Measurements from ENCODE around the gene FOXP2. TPM values are rescaled to one million over a fixed set of nuclear protein-coding genes. Genes with fewer than 3 reads are reported as not detected.
"Not testable (repeated sequence)": the region's sequence is repeated elsewhere in the genome, so short reads cannot be mapped to it uniquely, and the experiment has no call there.

Gene FOXP2
- total RNA-seq, 1 donor: 5.8 TPM

- H3K27me3 ChIP-seq (ENCODE audit: insufficient read depth, low read length): no peaks in the 10 kb centered on the region
- H3K36me3 ChIP-seq (ENCODE audit: insufficient read depth, low read length): no peaks in the 10 kb centered on the region
Observed at GRCh38 chr7:114372619-114373018, 42.0 kb upstream of the FOXP2 start.

GRCh38 chr7:114375907-114376306, 38.7 kb upstream of the FOXP2 start:
- Histone ChIP-seq H3K4me1 (ENCODE audit: insufficient read depth, low read length) (no peaks in the 10 kb centered on the region), H3K9me3 (ENCODE audit: low read depth, low read length) (no peaks in the 10 kb centered on the region), H3K4me2 (ENCODE audit: insufficient read depth, low read length) (no peak overlapping the region), H3K27ac (ENCODE audit: low read depth, low read length) (no peak overlapping the region), H2AFZ (ENCODE audit: low read length) (no peak overlapping the region), H4K20me1 (ENCODE audit: insufficient read depth, low read length) (no peaks in the 10 kb centered on the region), H3K36me3 (ENCODE audit: insufficient read depth, low read length) (no peaks in the 10 kb centered on the region), H3K79me2 (ENCODE audit: insufficient read depth, low read length) (no peaks in the 10 kb centered on the region), H3K27me3 (ENCODE audit: insufficient read depth, low read length) (no peaks in the 10 kb centered on the region), H3K4me3 (ENCODE audit: insufficient read depth, low read length) (no peak overlapping the region)
- no peak for TF ChIP-seq CTCF (IDR thresholded peaks at IDR 0.05; ENCODE audit: extremely low read depth, low read depth, low read length)
- no peak for DNase-seq (ENCODE audit: insufficient read length, low spot score, missing footprints)

More at GRCh38 chr7:114372619-114373018, 42.0 kb upstream of the FOXP2 start:
- Histone ChIP-seq H3K9me3 (ENCODE audit: low read depth, low read length) (no peaks in the 10 kb centered on the region), H3K79me2 (ENCODE audit: insufficient read depth, low read length) (no peaks in the 10 kb centered on the region), H2AFZ (ENCODE audit: low read length) (no peak overlapping the region), H3K4me2 (ENCODE audit: insufficient read depth, low read length) (no peak overlapping the region), H3K4me3 (ENCODE audit: insufficient read depth, low read length) (no peak overlapping the region), H3K4me1 (ENCODE audit: insufficient read depth, low read length) (no peaks in the 10 kb centered on the region), H4K20me1 (ENCODE audit: insufficient read depth, low read length) (no peaks in the 10 kb centered on the region), H3K27ac (ENCODE audit: low read depth, low read length) (no peak overlapping the region)
- TF ChIP-seq CTCF (IDR thresholded peaks at IDR 0.05; ENCODE audit: extremely low read depth, low read depth, low read length): no peak
- DNase-seq (ENCODE audit: insufficient read length, low spot score, missing footprints): no peak

GRCh38 chr7:114383946-114384345, 30.7 kb upstream of the FOXP2 start:
- not testable (repeated sequence) for H3K4me2 ChIP-seq (ENCODE audit: insufficient read depth, low read length); H3K27ac ChIP-seq (ENCODE audit: low read depth, low read length); H4K20me1 ChIP-seq (ENCODE audit: insufficient read depth, low read length); H3K36me3 ChIP-seq (ENCODE audit: insufficient read depth, low read length); H3K9me3 ChIP-seq (ENCODE audit: low read depth, low read length); H3K4me1 ChIP-seq (ENCODE audit: insufficient read depth, low read length); H3K4me3 ChIP-seq (ENCODE audit: insufficient read depth, low read length); H3K27me3 ChIP-seq (ENCODE audit: insufficient read depth, low read length); DNase-seq (ENCODE audit: insufficient read length, low spot score, missing footprints); H2AFZ ChIP-seq (ENCODE audit: low read length); H3K79me2 ChIP-seq (ENCODE audit: insufficient read depth, low read length)

- H3K27ac ChIP-seq (ENCODE audit: low read depth, low read length); H3K4me2 ChIP-seq (ENCODE audit: insufficient read depth, low read length); H3K79me2 ChIP-seq (ENCODE audit: insufficient read depth, low read length); DNase-seq (ENCODE audit: insufficient read length, low spot score, missing footprints); H3K4me3 ChIP-seq (ENCODE audit: insufficient read depth, low read length); H3K4me1 ChIP-seq (ENCODE audit: insufficient read depth, low read length); H4K20me1 ChIP-seq (ENCODE audit: insufficient read depth, low read length); H3K9me3 ChIP-seq (ENCODE audit: low read depth, low read length); H3K36me3 ChIP-seq (ENCODE audit: insufficient read depth, low read length); H2AFZ ChIP-seq (ENCODE audit: low read length); H3K27me3 ChIP-seq (ENCODE audit: insufficient read depth, low read length): not testable (repeated sequence)
Observed at GRCh38 chr7:114384346-114384745, 30.3 kb upstream of the FOXP2 start.

- Histone ChIP-seq H3K4me1 (ENCODE audit: insufficient read depth, low read length) (no peaks in the 10 kb centered on the region), H3K27me3 (ENCODE audit: insufficient read depth, low read length) (no peaks in the 10 kb centered on the region), H3K79me2 (ENCODE audit: insufficient read depth, low read length) (no peaks in the 10 kb centered on the region), H3K9me3 (ENCODE audit: low read depth, low read length) (no peaks in the 10 kb centered on the region), H3K4me2 (ENCODE audit: insufficient read depth, low read length) (no peak overlapping the region), H3K4me3 (ENCODE audit: insufficient read depth, low read length) (no peak overlapping the region), H2AFZ (ENCODE audit: low read length) (no peak overlapping the region), H4K20me1 (ENCODE audit: insufficient read depth, low read length) (no peaks in the 10 kb centered on the region), H3K36me3 (ENCODE audit: insufficient read depth, low read length) (no peaks in the 10 kb centered on the region), H3K27ac (ENCODE audit: low read depth, low read length) (no peak overlapping the region)
- peak; percentile 0 for DNase-seq (ENCODE audit: insufficient read length, low spot score, missing footprints)
- no peak for TF ChIP-seq CTCF (IDR thresholded peaks at IDR 0.05; ENCODE audit: extremely low read depth, low read depth, low read length)
Observed at GRCh38 chr7:114388021-114388420, 26.6 kb upstream of the FOXP2 start.
